GM21515 (cell line): Measurements from ENCODE around the gene TMEM42.
"Not testable (repeated sequence)": the region's sequence is repeated elsewhere in the genome, so short reads cannot be mapped to it uniquely, and the experiment has no call there.

Experiments used
- ATAC-seq: cut with Tn5 transposase; IDR thresholded peaks from one replicate; pipeline ENCODE4 v1.9.1; 2021; ENCODE audit not compliant: unreplicated experiment

TMEM42 gene

DNA sequence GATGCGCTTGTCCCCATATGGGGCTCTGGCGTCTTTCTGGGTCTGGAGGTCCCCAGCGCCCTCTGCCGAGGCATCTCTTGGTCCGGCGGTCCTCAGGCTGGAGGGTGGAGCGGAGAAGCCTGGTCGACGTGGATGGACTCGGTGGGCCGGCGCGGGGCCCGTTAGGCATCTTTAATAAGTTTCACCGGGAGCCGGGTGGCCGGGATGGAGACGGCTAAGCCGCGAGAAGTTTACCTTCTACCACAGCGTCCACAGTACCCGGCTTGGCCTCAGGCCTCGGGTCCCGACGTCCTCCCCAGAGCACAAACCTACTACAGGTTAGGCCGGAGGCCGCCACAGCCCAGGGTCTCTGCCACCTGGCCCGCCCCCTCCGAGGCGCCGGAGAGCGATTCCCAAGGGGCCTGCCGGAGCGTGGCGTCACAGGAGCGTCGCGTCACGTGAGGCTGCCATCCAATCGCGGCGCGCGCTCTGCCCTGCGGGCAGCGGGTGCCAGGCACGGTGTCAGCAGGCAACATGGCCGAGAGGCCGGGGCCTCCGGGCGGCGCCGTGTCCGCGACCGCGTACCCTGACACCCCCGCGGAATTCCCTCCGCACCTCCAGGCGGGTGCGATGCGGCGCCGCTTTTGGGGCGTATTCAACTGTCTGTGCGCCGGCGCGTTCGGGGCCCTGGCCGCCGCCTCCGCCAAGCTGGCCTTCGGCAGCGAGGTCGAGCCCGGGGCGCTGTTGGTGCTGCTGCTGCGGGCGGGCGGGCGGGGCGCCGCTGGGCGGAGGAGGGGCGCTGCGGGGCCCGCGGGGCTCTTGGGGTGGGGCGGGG lies at the start of gene TMEM42:
Gene TMEM42, plus strand, starts transcription at position 501 of the 814 bp plus-strand sequence. Its CDS starts 13 bp downstream, at position 514.
- ATAC-seq, result peak; percentile 97

DNA sequence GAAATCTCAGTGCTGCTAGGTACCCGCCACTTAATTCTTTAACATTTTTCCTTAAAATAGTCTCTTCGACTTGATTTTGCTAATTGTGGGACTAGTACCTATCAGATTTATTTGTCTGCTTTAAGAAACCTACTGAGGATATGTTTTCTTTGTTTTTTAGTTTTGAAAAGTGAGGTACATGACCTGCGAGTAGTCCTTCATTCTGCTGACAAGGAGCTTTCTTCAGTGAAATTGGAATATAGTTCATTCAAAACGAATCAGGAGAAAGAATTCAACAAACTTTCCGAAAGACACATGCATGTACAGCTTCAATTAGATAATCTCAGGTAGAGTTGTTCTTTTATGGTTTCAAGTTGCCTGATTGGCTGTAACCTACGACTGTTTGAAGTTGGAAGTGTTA lies 47.0 kb upstream of the TMEM42 start:
- ATAC-seq, result no peak

- not testable (repeated sequence) for ATAC-seq
Measured at GRCh38 chr3:44816334-44816733, 45.4 kb upstream of the TMEM42 start.

DNA sequence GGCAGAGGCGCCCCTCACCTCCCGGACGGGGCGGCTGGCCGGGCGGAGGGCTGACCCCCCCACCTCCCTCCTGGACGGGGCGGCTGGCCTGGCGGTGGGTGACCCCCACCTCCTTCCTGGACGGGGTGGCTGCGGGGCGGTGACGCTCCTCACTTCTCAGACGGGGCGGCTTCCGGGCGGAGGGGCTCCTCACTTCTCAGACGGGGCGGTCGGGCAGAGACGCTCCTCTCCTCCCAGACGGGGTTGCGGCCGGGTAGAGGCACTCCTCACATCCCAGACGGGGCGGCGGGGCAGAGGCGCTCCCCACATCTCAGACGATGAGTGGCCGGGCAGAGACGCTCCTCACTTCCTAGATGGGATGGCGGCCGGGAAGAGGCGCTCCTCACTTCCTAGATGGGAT lies 40.5 kb upstream of the TMEM42 start:
- ATAC-seq, result not testable (repeated sequence)

GRCh38 chr3:44825264-44825925 lies 36.3 kb upstream of the TMEM42 start:
- ATAC-seq, result no peak

DNA sequence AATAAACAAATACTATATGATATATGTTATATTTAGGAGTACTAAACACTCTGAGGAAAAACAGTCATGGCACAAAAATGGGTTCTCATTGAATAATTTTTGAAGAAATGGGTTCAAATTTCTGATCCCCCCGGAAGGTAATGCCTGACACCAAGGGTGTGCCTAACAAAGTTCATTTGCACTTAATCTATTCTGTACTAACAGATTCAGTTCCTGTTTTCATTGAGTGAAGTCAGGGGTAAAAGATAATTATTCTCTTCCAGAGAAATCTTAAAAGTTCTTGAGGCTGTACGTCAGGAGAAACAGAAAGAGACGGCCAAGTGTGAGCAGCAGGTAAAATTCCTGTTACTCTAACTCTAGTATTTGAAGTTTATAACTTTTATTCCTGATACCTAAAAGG lies 34.5 kb upstream of the TMEM42 start:
- ATAC-seq, result no peak

GRCh38 chr3:44831232-44831631 lies 30.5 kb upstream of the TMEM42 start:
- no peak for ATAC-seq

GRCh38 chr3:44832032-44832431 lies 29.7 kb upstream of the TMEM42 start:
- ATAC-seq, result no peak

GRCh38 chr3:44832965-44833364 lies 28.7 kb upstream of the TMEM42 start:
- ATAC-seq, result no peak

DNA sequence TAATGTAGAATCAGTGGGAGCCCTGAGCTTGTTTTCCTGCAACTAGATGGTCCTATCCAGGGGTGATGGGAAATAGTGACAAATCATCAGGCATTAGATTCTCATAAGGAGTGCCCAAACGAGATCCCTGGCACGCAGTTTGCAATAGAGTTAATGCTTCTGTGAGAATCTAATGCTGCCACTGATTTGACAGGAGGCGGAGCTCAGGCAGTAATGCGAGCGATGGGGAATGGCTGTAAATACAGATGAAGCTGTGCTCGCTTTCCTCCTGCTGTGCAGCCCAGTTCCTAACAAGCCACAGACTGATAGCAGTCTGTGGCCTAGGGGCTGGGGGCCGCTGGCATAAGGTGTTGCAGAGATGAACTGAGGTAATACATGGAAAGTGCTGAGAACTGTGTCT lies 28.3 kb upstream of the TMEM42 start:
- no peak for ATAC-seq

GRCh38 chr3:44835684-44836083 lies 26.0 kb upstream of the TMEM42 start:
- ATAC-seq, result no peak

GRCh38 chr3:44842376-44842775 lies 19.3 kb upstream of the TMEM42 start:
- ATAC-seq, result no peak

DNA sequence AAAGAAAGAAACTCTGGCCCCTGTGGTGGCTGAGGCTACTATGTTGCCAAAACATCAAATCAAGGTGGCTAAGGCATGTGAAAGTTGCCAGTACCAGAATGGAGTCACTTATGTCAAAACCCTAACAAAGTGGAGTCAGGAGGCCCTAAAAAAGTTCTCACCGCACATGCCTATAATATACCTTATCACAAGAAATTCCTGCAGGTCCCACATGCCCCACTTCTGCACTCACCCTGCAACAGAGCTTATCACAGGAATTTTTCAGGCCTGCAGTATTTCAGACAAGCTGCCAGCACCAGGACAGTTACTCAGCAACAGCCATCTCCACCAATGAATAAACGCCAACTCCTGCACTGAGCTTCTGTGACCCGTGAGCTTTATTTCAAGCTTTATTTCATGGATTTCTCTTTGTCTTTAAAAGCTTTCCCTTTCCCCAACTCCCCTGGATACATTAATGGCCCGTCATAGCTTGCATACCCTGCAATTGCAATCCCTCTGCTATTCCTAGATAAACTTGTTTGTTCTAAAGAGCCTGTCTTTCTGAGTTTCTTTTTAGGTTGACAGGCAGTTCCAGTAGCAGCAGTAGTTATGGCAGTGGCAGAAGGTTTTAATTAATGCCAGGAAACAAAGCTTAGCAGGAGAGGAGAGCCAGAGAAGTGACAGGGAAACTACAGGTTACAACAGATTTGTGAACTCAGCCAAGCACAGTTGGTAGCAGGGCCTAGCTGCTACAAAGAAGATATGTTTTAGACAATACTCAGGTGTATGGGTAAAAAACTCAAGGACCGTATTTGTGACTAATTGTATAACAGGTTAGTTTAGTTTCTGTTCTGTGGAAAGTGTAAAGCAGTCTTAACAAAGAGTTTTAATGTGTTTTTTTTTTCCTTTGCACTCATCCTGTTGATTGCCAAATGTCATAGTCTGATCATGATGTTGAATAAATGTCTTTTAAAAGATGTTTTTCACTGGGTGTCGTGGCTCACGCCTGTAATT lies 15.9 kb upstream of the TMEM42 start:
- no peak for ATAC-seq

DNA sequence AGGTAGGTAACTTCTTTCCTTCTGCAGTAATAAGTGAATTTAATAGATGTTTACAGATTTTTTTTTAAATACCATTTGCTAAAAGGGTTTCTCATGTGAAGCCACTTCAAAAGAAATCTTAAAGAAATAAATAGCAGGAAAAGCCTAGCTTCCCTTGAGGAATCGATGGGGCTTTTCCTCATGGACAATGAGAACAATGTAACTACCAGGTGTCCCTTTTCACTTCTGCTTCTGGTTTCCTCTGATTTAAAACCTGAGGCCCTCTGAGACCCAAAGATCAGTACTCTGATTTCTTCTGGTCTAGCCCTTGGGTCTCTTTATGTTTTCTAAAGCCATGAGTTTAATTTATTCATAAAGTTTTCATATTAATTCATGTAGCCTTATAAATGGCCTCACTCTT lies 13.1 kb upstream of the TMEM42 start:
- ATAC-seq, result no peak

GRCh38 chr3:44856663-44857062 lies 5.0 kb upstream of the TMEM42 start:
- not testable (repeated sequence) for ATAC-seq

DNA sequence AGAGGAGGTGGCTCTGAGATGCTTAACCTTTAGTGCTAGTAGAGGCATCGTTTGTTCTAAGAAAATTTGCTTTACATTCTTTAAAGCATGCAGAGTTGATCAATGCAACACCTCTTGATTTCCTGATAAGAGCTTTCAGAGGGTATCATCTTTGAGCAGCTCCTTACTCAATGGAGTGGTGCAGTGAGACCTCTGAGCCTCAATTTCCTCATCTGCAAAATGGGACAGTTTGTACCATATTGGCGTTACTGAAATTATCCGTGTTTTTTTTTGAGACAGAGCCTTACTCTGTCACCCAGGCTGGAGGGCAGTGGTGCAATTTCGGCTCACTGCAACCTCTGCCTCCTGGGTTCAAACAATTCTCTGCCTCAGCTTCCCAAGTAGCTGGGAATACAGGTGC lies 1.6 kb upstream of the TMEM42 start:
- no peak for ATAC-seq

DNA sequence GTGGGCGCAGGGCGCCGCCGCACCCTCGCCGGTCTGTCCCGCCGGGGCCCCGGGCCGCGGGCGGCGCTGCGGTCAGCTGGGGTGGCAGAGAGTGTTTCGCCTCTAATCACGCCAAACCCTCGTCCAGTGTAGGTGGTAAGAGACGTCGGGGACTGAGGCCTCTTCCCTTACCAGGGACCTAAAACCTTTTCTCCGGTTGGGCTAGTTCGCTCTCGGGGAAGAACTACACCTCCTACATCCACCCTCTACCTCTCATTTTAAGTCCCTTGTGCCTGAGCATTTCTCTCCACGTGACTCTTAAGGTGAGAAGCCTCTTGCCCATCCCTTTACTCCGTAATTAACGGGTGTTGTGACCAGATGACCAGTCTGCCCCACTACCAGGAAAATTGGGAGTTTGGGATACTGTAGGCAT lies 520 bp downstream of the TMEM42 start:
- ATAC-seq, result peak; percentile 20

- no peak for ATAC-seq
Measured at GRCh38 chr3:44865272-44866035, 3.7 kb downstream of the TMEM42 start.

DNA sequence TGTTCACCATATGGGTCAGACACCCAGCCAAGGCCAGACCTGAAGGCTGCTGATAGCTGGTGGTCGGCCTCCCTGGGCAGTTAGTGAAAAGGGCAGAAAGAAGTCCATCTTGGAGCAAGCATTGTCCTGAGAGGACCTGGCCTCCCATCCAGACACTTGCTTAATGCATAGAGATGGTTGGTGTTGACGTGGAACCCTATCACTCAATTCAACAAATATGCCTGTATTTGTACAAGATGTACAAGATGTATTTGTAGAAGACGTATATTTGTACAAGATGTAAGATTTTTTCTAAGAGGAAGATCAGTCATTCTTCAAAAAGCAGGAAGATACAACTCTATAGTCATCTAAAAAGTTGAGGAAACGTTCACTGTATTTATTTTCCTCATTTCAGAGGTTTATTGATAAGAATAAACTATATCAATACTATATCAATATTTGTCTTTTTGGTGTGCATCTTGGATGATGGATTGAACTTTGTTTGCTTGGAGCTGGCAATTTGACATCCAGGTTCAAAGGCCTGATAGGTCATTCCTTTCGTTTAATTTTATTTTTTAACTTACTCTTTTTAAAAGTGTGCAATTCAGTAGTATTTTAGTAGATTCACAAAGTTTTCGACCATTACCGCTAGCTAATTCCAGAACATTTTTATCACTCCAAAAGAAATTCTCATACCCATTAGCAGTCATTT lies 5.9 kb downstream of the TMEM42 start:
- no peak for ATAC-seq
